IMR-90 (cell line): ENCODE measurements around the gene COL24A1. TPM values are rescaled to one million over a fixed set of nuclear protein-coding genes. Genes with fewer than 3 reads are reported as not detected.

Experiments
- ATAC-seq: fragments of 200-7000 bp; cut with Tn5 transposase; 2 replicates; pipeline ENCODE4 v1.9.1; 2020; ENCODE audit warnings: low read depth, mild to moderate bottlenecking, moderate library complexity
- BruUV-seq: library from RNA; stranded (reverse); fragments of 400-500 nt; replicated peaks from 2 replicates; lab custom pipeline; 2021; lab: Mats Ljungman, UMichigan
- CTCF ChIA-PET: fragments of 300-600 bp; formaldehyde crosslinking; extraction: SDS; loops from one replicate; lab custom pipeline; 2021; ENCODE audit warnings: antibody characterized with exemption; lab: Yijun Ruan, JAX
- POLR2A ChIA-PET: fragments of 300-600 bp; sonication (Branson Sonifier 250); formaldehyde crosslinking; loops from one replicate; lab custom pipeline; 2022; ENCODE audit warnings: antibody characterized with exemption; ENCODE audit not compliant: unreplicated experiment; lab: Charles Lee
- DNase-seq: peaks from one replicate; pipeline ENCODE4 v3.0.0; 2013
- H2AFZ ChIP-seq: replicated peaks from 2 replicates; pipeline ENCODE3; 2013; ENCODE audit warnings: low read length, mild to moderate bottlenecking; ENCODE audit not compliant: poor library complexity
- H2AK5ac ChIP-seq: 2 replicates; pipeline ENCODE4 v1.6.1; 2013; ENCODE audit warnings: low read depth, low read length, inconsistent platforms
- H2AK9ac ChIP-seq: replicated peaks from 2 replicates; pipeline ENCODE3; 2013; ENCODE audit warnings: mild to moderate bottlenecking, low read depth, low read length, moderate library complexity; ENCODE audit not compliant: poor library complexity
- H2BK120ac ChIP-seq: 2 replicates; pipeline ENCODE4 v1.6.1; 2013; ENCODE audit warnings: low read depth, low read length, inconsistent platforms
- H2BK15ac ChIP-seq: 3 replicates; pipeline ENCODE4 v1.6.1; 2013; ENCODE audit warnings: low read depth, low read length, inconsistent platforms
- H2BK20ac ChIP-seq: 2 replicates; pipeline ENCODE4 v1.6.1; 2013; ENCODE audit warnings: low read depth, mild to moderate bottlenecking, inconsistent platforms, low read length, moderate library complexity
- H2BK5ac ChIP-seq: 2 replicates; pipeline ENCODE4 v1.6.1; 2013; ENCODE audit warnings: mild to moderate bottlenecking, low read depth, low read length, inconsistent platforms; ENCODE audit not compliant: poor library complexity, severe bottlenecking
- H3K14ac ChIP-seq: replicated peaks from 2 replicates; pipeline ENCODE4 v1.6.1; 2013; ENCODE audit warnings: low read depth, low read length, inconsistent platforms
- H3K18ac ChIP-seq: 2 replicates; pipeline ENCODE4 v1.6.1; 2013; ENCODE audit warnings: low read depth, low read length, control low read depth
- H3K23ac ChIP-seq: 2 replicates; pipeline ENCODE4 v1.6.1; 2013; ENCODE audit warnings: low read depth, low read length, inconsistent platforms
- H3K27ac ChIP-seq: 2 replicates; pipeline ENCODE4 v1.5.1; 2013; ENCODE audit warnings: mild to moderate bottlenecking, control low read depth, low read length; ENCODE audit not compliant: insufficient read depth
- H3K27me3 ChIP-seq: 2 replicates; pipeline ENCODE4 v1.6.1; 2013; ENCODE audit warnings: low read length; ENCODE audit not compliant: control insufficient read depth, insufficient read depth
- H3K36me3 ChIP-seq: 2 replicates; pipeline ENCODE4 v1.6.1; 2013; ENCODE audit warnings: low read length, mixed read lengths; ENCODE audit not compliant: control insufficient read depth, insufficient read depth
- H3K4ac ChIP-seq: 2 replicates; pipeline ENCODE4 v1.6.1; 2013; ENCODE audit warnings: low read depth, low read length, inconsistent platforms
- H3K4me1 ChIP-seq: 2 replicates; pipeline ENCODE4 v1.6.1; 2013; ENCODE audit warnings: low read length, mixed read lengths; ENCODE audit not compliant: control insufficient read depth, insufficient read depth
- H3K4me2 ChIP-seq: 2 replicates; pipeline ENCODE4 v1.6.1; 2013; ENCODE audit warnings: low read depth, mild to moderate bottlenecking, control low read depth, low read length, moderate library complexity
- H3K4me3 ChIP-seq: 2 replicates; pipeline ENCODE4 v1.5.1; 2013; ENCODE audit warnings: low read depth, mild to moderate bottlenecking, control low read depth, low read length, moderate library complexity; ENCODE audit not compliant: insufficient read depth
- H3K56ac ChIP-seq: 2 replicates; pipeline ENCODE4 v1.6.1; 2013; ENCODE audit warnings: low read length, inconsistent platforms; ENCODE audit not compliant: insufficient read depth; ENCODE audit errors: extremely low read depth
- H3K79me1 ChIP-seq, 2 experiments: 2 replicates each; pipeline ENCODE4 v1.6.1; 2013; ENCODE audit warnings: low read length in 2 of 2, inconsistent platforms in 1 of 2, low read depth in 1 of 2
- H3K9ac ChIP-seq: 2 replicates; pipeline ENCODE4 v1.6.1; 2013; ENCODE audit warnings: low read depth, low read length, control low read depth
- H3K9me1 ChIP-seq: 2 replicates; pipeline ENCODE4 v1.6.1; 2013; ENCODE audit warnings: low read length, inconsistent platforms; ENCODE audit not compliant: insufficient read depth
- H3K9me3 ChIP-seq: 2 replicates; pipeline ENCODE4 v1.6.1; 2013; ENCODE audit warnings: low read length; ENCODE audit not compliant: control insufficient read depth, insufficient read depth
- H4K20me1 ChIP-seq: 2 replicates; pipeline ENCODE4 v1.6.1; 2013; ENCODE audit warnings: low read length, inconsistent platforms; ENCODE audit not compliant: insufficient read depth
- H4K5ac ChIP-seq: 2 replicates; pipeline ENCODE4 v1.6.1; 2013; ENCODE audit warnings: mild to moderate bottlenecking, low read depth, low read length, control low read depth
- H4K8ac ChIP-seq, 2 experiments: 2 replicates each; pipeline ENCODE4 v1.6.1; 2013; ENCODE audit warnings: low read depth in 2 of 2, low read length in 2 of 2, control low read depth in 1 of 2, inconsistent platforms in 1 of 2
- H4K91ac ChIP-seq: 2 replicates; pipeline ENCODE4 v1.6.1; 2013; ENCODE audit warnings: low read depth, low read length, inconsistent platforms; ENCODE audit not compliant: insufficient read depth
- BHLHE40 ChIP-seq: fragments of 150-350 bp; IDR thresholded peaks from 2 replicates; pipeline ENCODE4 v1.6.1; 2016; ENCODE audit warnings: mild to moderate bottlenecking, low read depth, low read length
- CEBPB ChIP-seq: IDR thresholded peaks from 2 replicates; pipeline ENCODE4 v1.6.1; 2012; ENCODE audit warnings: low read depth, low read length, improper control_type of control experiment
- CHD1 ChIP-seq: IDR thresholded peaks from 2 replicates; pipeline ENCODE4 v1.6.1; 2012; ENCODE audit warnings: low read depth, low read length, improper control_type of control experiment
- FOS ChIP-seq: fragments of 150-350 bp; IDR thresholded peaks from 2 replicates; pipeline ENCODE4 v1.6.1; 2016; ENCODE audit warnings: low read depth, low read length
- MAFK ChIP-seq: IDR thresholded peaks from 2 replicates; pipeline ENCODE4 v1.6.1; 2012; ENCODE audit warnings: low read depth, low read length, improper control_type of control experiment
- MAZ ChIP-seq: IDR thresholded peaks from 2 replicates; pipeline ENCODE4 v1.6.1; 2012; ENCODE audit warnings: low read depth, mild to moderate bottlenecking, low read length, improper control_type of control experiment, moderate library complexity, borderline replicate concordance
- NFE2L2 ChIP-seq: fragments of 150-350 bp; IDR thresholded peaks from 2 replicates; pipeline ENCODE4 v1.6.1; 2016; ENCODE audit warnings: low read depth, mild to moderate bottlenecking, low read length
- POLR2A ChIP-seq: IDR thresholded peaks from 2 replicates; pipeline ENCODE4 v1.6.1; 2012; ENCODE audit warnings: mild to moderate bottlenecking, low read depth, low read length
- RAD21 ChIP-seq: IDR thresholded peaks from 2 replicates; pipeline ENCODE4 v1.6.1; 2012; ENCODE audit warnings: low read length, improper control_type of control experiment
- RFX5 ChIP-seq: IDR thresholded peaks from 2 replicates; pipeline ENCODE4 v1.8.0; 2012; ENCODE audit warnings: low read depth, mild to moderate bottlenecking, low read length, moderate library complexity
- SMC3 ChIP-seq: fragments of 150-350 bp; IDR thresholded peaks from 2 replicates; pipeline ENCODE4 v1.6.1; 2016; ENCODE audit warnings: low read depth, mild to moderate bottlenecking, antibody characterized with exemption, low read length, moderate library complexity
- USF2 ChIP-seq: fragments of 150-350 bp; IDR thresholded peaks from 2 replicates; pipeline ENCODE4 v1.6.1; 2017; ENCODE audit warnings: mild to moderate bottlenecking, antibody characterized with exemption, low read length, low read depth
- WGBS, 2 experiments: methylation state at CpG; one replicate each; pipeline versions ENCODE4 v1.1.5 to v1.1.7; 2013; ENCODE audit warnings: missing lambda C conversion rate in 2 of 2; ENCODE audit not compliant: insufficient read length in 1 of 2; ENCODE audit errors: extremely low coverage in 2 of 2; 5-methylcytosine and 5-hydroxymethylcytosine counted together
- dilution Hi-C: fragments of 300-500 bp; cut with HindIII; formaldehyde crosslinking; loops from one replicate; pipeline ENCODE4 v1.14.3; 2018; ENCODE audit warnings: low sequenced_read_pairs; ENCODE audit not compliant: unreplicated experiment
- in situ Hi-C: fragments of 300-500 bp; cut with MboI; formaldehyde crosslinking; loops from 3 replicates; pipeline ENCODE4 v1.14.3; 2019; ENCODE audit warnings: low sequenced_read_pairs, inconsistent platforms, mixed read lengths
- intact Hi-C: fragments of 100-400 bp; cut with micrococcal nuclease; formaldehyde crosslinking; loops from 2 replicates; pipeline ENCODE4 v1.10.0; 2022
- polyA plus RNA-seq, 3 experiments: library from polyadenylated mRNA; depleted of rRNA; stranded (reverse); fragments of >200 nt; gene quantifications; 2 replicates each; pipeline ENCODE4 v1.2.3, GENCODE V29; 2012; ENCODE audit warnings: low replicate concordance in 1 of 3
- total RNA-seq: library from RNA; depleted of rRNA; stranded (reverse); fragments of >200 nt; gene quantifications from 2 replicates; pipeline ENCODE4 v1.2.3, GENCODE V29; 2012
- TF ChIP-seq, protein P1 (sequence below): conservative IDR thresholded peaks from 2 replicates; pipeline ENCODE4 v1.5.1; 2012; ENCODE audit warnings: mild to moderate bottlenecking, low read depth, low read length, improper control_type of control experiment

Gene COL24A1
- total and polyA plus RNA-seq, 2 of the 4 experiments (the other 2 are of a cell fraction): 1.4 to 2.2 TPM

DNA sequence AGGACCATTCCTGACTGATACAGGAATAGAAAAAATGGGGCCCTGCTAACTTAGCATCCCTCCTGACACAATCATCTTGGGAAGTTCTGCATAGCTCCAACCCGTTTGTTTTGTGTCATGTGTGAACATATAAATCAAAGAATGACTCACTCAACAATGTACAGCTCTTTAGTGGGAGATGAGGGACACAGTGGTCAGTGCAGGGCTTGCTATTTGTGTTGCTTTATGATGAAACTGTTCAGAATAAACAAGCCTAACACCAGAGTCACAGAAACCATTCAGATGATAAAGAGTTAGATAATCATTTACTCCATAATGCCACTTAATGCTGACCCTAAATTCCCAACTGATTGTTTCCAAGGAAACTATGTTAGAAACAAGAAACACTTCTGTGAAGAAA, 294.1 kb downstream of the COL24A1 start:
- no peaks in the 10 kb centered on the region for H3K27me3 ChIP-seq
- dilution Hi-C loops (no loop called here), in situ Hi-C loops (no loop called here), intact Hi-C loops (no loop called here)
- CTCF ChIA-PET: interaction anchor here (0.9 kb wide), 1 partner anchor 11 kb away, joined by 3 read pairs; no protein-coding TSS in a partner anchor
- no peaks in the 10 kb centered on the region for H4K20me1 ChIP-seq
- H2BK15ac ChIP-seq: no peak overlapping the region
- H3K4me3 ChIP-seq: no peak overlapping the region
- H3K79me1 ChIP-seq: no peaks in the 10 kb centered on the region
- TF ChIP-seq RAD21: no peak
- TF ChIP-seq CEBPB: peak; percentile 20; the same call in 1 of the 2 replicates
- TF ChIP-seq MAZ: no peak
- TF ChIP-seq USF2: no peak
- TF ChIP-seq MAFK: no peak
- TF ChIP-seq SMC3: no peak
- no peak for TF ChIP-seq NFE2L2
- TF ChIP-seq POLR2A: no peak
- TF ChIP-seq FOS: 0 out of 2 replicates have a peak, but pooled peaks have one; percentile 43
- TF ChIP-seq, protein P1, sequence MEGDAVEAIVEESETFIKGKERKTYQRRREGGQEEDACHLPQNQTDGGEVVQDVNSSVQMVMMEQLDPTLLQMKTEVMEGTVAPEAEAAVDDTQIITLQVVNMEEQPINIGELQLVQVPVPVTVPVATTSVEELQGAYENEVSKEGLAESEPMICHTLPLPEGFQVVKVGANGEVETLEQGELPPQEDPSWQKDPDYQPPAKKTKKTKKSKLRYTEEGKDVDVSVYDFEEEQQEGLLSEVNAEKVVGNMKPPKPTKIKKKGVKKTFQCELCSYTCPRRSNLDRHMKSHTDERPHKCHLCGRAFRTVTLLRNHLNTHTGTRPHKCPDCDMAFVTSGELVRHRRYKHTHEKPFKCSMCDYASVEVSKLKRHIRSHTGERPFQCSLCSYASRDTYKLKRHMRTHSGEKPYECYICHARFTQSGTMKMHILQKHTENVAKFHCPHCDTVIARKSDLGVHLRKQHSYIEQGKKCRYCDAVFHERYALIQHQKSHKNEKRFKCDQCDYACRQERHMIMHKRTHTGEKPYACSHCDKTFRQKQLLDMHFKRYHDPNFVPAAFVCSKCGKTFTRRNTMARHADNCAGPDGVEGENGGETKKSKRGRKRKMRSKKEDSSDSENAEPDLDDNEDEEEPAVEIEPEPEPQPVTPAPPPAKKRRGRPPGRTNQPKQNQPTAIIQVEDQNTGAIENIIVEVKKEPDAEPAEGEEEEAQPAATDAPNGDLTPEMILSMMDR: no peak
- no peak for TF ChIP-seq RFX5
- no peak for TF ChIP-seq CHD1
- no peak for TF ChIP-seq BHLHE40
- no peak overlapping the region for H3K14ac ChIP-seq
- H2BK120ac ChIP-seq: no peak overlapping the region
- no peak overlapping the region for H3K23ac ChIP-seq
- no peak overlapping the region for H2AFZ ChIP-seq
- no TSS peak for BruUV-seq
- DNase-seq (peak; percentile 71), ATAC-seq (peak; percentile 83)
- H2AK5ac ChIP-seq: no peak overlapping the region
- H4K5ac ChIP-seq: no peak overlapping the region
- no peaks in the 10 kb centered on the region for H3K9me3 ChIP-seq
- no peak overlapping the region for H3K4me2 ChIP-seq
- H3K56ac ChIP-seq: no peak overlapping the region
- H4K8ac ChIP-seq: no peak overlapping the region
- H3K4me1 ChIP-seq: peaks cover 2% of the 10 kb centered on the region; the same call in 1 of the 2 replicates
- no CpG with 5 or more reads among the region's 1 CpG for WGBS, 2 experiments
- H4K91ac ChIP-seq: no peak overlapping the region
- no peak overlapping the region for H2BK20ac ChIP-seq
- POLR2A ChIA-PET: no interaction called here
- H3K27ac ChIP-seq: no peak overlapping the region
- no peaks in the 10 kb centered on the region for H3K36me3 ChIP-seq
- H2AK9ac ChIP-seq: no peak overlapping the region
- H2BK5ac ChIP-seq: no peak overlapping the region
- no peak overlapping the region for H3K4ac ChIP-seq
- H3K9ac ChIP-seq: no peak overlapping the region
- no peak overlapping the region for H3K18ac ChIP-seq
- H3K9me1 ChIP-seq: no peaks in the 10 kb centered on the region
